Cardiac septum (tissue), 1 donor: Measurements from ENCODE around the gene VDAC1. TPM values are rescaled to one million over a fixed set of nuclear protein-coding genes. Genes with fewer than 3 reads are reported as not detected.
A peak's percentile ranks its signal among the peaks of the same experiment; 100 is the strongest.

ENCODE experiments used
- DNase-seq: peaks from one replicate; pipeline ENCODE4 v3.0.0-alpha.2; 2020; ENCODE audit warnings: low spot score
- intact Hi-C: fragments of 100-400 bp; cut with DNase I; formaldehyde crosslinking; loops from one replicate; pipeline ENCODE4 v1.14.0; 2022
- total RNA-seq: library from RNA; stranded (reverse); fragmentation: NEBNext Ultra II Directional; extraction: Animal tissue kit (Norgen Biotek cat#: 25700); gene quantifications from one replicate; pipeline ENCODE4 v1.2.1, GENCODE V29; 2021
- donor health status: DM: no; HTN: no; CAD: no.

VDAC1 gene
- total RNA-seq, 1 donor from 2014 or later = 429 TPM

DNA sequence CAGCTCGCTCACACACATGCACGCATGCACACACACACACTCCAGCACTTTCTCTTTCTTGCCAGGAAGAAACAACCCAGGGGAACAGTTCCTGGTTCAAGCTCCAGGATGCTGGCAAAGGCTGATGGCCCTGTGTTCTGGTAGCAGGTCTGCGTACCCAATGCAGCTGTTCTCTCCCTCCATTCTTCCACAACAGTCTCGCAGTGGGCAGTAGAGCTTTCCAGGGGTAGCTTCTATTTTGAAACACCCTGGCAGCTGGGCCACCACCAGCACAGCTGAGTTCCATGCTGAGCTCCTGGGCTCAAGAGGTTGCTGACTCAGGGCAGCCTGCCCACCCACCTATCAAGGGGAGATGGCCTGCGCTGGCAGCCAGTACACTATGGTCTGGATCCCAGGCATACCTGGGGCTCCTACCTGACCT lies 4.7 kb downstream of the VDAC1 start:
- DNase-seq = no peak
- intact Hi-C loops = loop anchor here (5.0 kb wide), 1 partner anchor 48 kb away; no protein-coding TSS in a partner anchor

DNA sequence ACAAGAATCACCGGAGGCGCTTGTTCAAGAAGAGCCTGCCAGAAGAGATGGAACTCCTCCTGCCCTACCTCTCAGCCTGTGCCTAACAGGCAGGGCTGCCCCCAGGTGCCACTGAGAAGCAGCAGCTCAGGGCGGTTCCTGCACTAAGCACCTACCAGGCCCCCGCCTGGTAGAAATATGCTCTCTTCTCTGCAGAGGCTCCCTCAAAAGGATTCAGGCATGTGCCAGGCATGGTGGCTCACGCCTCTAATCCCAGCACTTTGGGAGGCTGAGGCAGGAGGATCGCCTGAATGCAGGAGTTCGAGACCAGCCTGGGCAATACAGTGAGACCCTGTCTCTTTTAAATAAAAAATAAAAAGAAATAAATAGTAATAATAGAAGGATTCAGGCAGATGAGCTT lies 6.0 kb downstream of the VDAC1 start:
- no peak for DNase-seq
- intact Hi-C loops = no loop called here

DNA sequence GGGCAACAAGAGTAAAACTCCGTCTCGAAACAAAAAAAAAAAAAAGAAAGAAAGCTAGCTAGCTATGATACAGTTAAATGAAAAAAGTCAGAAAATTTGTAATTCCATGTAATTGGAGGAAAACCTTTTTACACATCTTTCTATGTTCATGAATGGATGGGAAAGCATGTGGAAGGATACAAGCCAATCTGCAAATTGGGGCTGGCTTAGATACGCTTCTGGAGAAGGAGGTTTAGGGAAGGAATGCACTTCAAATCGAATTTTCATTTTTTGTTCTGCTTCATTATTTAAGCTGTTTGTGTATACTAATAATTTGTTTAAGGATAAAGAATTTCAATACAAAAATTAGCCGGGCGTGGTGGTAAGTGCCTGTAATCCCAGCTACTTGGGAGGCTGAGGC lies 6.7 kb downstream of the VDAC1 start:
- intact Hi-C loops = no loop called here
- no peak for DNase-seq

DNA sequence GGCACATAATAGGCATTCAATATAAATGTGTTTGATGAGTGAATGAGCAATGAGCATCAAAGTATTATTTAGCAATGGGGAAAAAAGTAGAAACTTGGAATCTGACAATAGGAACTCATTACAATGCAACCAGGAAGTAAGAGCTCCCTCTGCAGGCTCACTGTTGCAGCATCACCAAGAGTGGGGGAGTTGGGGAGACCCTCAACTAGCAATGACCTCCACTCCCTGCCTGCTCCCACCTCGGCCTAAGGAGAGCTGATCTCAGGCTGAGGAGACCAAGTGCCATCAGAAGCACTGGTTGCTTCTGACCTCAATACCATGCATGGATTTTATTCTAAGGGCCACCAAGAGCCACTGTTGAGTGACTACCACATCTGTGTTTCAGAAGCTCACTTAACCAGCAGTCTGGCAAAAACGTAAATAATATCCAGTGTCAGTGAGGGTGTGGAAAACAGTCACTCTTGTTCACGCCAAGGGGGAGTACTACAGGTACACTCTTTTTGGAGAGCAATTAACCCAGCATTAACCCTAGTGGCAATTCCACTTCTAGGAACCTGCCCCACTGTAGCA lies 8.0 kb downstream of the VDAC1 start:
- intact Hi-C loops = no loop called here
- DNase-seq = no peak

DNA sequence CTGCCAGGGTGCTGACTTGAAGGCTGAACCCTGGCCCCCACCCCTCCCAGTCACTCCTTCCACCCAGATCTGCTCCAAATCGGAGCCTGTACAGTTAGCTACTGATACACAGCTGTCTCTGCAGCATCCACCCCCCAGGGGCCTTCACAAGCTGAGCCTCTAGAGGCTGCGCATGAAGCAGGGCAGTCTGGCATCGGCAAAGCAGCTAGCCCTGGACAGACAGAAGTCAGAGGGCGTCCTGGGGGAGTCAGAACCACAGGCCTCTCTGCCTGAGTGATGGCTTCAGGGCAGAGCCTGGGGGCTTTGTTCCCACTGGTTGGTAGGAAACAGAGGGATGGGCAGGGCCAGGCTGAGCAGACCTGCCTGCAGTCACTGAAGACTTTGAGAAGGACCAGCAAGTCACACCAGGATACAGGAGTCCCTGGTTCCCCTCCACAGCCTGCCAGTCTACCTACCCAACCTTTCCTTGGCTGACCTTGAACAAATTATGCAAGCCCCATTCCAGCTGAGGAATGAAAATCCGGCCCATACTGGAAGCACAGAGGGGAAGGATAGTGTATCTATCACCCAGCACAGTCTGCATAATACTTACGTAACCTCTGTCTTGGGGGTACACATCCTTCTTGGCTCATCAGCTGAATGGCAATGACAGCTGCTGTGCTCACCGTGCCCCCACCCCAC lies 8.8 kb downstream of the VDAC1 start:
- intact Hi-C loops = no loop called here
- no peak for DNase-seq

DNA sequence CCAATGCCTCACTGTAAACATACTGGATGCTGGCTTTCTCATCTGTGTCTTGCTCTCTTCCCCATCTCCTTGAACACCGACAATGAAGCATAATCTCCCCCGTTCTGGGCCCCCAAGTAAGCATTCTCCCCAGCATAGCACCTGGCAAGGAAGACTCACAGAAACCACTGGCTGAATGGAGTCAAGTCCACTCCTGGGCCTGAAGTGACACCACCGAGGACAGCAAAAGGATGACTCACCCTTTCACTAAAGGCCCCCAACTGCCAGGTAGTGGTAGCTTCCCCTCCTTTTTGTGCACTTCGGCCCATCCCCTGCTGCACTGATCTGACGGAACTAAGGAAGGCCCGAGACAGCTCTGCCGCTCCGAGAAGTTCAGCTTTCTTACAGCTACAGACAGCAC lies 9.4 kb downstream of the VDAC1 start:
- DNase-seq = no peak
- intact Hi-C loops = no loop called here

DNA sequence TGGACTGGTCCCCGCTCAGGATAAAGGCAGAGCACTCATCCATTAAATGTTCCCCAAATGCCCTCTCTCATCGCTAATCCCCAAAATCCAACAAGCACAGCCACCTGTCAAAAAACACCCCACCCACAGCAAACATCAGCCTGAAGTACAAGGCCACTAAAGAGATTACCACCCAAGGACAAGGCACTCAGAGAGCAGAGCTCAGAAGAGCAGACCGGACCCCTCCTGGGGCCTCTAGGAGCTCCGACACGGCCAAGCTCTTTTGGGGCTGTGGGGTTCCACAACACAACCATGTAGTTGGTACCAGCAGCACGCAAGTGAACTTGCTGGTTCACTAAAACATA lies 9.8 kb downstream of the VDAC1 start:
- intact Hi-C loops = no loop called here
- no peak for DNase-seq

DNA sequence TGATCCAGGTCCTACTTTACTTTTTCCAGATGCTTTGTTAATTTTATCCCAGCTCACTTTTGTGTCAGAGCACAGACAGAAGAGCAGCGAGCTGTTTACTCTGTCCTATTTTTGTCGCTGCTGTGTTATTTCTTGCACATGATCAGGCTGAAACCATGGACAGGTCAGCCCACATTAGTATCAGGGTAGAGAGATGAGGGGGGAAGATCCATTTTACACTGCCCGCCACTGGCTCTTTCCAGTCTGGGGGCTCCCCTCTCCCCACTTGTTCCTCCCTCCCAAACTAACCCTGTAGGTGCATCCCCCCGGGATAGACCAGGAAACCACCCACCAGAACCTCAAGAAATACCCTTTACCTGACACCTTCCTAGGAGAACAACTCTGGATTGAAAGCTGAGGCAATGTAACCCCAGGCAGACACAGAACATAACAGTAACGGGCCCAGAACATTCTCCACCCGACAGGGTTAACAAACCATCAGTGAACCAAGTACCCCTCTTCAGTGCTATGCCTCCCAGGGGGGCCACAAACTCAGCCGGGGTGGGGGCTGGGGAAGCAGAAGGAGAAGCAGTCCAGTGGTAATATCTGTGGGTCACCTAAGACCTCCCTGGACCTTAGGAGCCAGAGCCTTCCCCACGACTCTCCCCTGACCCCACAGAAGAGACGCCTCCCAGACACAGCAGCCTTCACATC lies 10.3 kb downstream of the VDAC1 start:
- intact Hi-C loops = no loop called here
- no peak for DNase-seq

DNA sequence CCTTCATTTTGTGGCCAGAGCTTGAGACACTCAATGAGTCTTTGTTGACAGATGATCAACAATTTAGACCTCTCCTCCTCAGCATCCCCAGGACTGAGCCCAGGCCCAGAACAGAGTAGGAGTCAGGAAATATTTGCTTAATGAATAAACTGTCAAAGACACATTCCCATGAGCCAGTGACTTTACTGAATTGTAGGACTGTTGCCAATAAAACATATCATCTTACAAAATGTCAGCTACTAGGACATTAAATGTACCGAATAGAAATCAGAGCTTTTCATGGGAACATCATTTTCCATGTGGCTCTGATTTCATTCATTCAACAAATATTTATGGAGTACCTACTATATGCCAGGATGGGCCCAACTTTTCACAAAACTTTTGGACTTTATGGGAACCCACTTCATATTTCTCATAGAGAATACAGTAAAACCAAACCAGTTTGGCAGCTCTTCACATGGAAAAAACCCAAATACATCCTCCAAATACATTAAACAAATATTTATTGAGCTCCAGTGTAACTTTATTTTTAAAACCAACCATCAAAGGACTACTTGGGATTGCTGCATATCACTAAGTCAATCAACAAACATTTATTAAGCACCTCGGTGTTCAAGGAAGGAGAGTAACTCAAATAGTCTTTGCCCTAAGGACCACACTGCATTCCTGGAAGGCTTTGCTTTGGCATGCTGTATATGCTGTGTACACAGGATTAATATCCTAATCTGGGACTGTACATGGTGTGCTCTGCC lies 11.4 kb downstream of the VDAC1 start:
- intact Hi-C loops = no loop called here
- no peak for DNase-seq

DNA sequence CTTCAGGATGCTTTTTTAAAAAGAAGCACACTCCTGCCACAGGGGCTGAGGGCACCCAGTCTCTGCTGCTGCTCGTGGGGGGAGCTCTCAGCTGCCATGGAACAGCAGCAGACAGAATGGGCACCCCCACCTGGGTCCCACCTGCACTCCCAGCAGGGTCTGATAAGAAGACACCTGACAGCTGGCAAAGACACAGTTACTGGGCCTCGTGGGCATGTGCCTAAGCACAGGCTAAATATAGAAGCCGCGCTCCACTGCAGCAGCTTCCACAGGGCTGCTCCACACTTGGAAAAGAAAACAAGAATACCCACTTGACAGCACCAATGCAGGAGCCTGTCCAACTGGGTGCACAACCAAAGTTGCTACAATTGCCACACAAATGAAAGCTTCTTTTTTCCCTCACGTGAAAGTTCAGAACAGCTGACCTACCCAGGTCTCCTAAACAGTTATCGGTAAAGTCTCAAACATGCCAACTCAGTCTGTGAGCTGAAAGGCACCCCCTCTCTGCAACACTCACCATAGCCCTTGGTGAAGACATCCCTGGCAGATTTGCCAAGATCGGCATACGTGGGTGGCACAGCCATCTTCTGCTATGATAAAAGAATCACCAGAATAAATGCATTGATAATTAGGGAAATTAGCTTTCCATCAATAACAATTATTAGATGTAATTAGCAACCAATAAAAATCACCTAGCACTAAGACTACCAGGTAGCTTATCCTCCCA lies 12.2 kb downstream of the VDAC1 start:
- peak; percentile 81 for DNase-seq
- intact Hi-C loops = no loop called here

DNA sequence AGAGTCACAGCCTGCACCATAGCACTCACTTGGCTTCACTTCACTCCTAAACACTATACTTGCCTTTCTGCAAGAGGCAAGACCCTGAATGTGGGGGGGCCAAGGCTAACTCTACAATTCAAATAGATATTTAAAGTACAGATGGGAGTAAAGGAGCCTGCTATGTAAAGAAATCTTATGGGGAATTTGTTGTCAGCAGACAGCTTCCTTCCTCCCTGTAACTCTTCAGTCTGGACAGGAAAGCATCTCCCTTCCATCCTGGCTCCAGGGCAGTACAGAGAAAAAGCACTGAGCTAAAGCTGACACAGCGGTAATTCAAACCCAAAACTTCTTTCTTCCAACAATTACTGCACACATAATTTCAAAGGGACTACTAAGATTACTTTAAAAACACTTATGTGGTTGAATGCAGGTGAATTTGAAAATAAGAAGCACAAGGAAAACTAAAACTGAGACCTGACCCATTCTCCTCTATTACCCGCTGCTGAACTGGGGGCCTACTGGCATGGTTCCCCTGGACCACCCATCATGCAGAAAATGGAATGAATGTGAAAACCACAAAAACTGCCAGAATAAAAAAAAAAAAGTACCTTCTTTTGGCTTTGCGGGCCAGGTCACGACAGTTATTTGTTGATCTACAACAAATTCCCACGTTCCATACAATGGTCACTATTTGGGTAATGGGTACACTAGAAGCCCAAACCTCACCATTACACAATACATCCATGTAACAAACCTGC lies 13.4 kb downstream of the VDAC1 start:
- intact Hi-C loops = no loop called here

DNA sequence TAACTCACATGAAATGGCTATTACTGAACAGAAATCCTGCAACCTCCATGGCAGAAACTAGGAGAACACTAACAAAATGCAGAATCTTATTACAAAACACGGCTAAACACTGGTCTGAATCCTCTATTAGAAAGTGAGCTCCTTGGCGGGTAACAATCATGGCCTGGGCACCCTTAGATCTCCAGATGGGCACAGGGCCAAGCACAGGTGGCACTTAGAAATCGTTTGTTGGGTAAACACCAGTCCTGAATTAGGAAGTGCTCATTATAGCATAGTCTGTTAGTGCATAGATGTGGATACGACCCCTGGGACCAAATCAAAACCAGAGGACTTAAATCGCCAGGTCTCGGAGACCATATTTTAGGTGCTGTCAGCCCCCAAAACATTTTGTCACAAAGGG lies 14.4 kb downstream of the VDAC1 start:
- no peak for DNase-seq
- intact Hi-C loops = no loop called here

More for the DNA sequence above, 13.4 kb downstream of the VDAC1 start:
- no peak for DNase-seq

DNA sequence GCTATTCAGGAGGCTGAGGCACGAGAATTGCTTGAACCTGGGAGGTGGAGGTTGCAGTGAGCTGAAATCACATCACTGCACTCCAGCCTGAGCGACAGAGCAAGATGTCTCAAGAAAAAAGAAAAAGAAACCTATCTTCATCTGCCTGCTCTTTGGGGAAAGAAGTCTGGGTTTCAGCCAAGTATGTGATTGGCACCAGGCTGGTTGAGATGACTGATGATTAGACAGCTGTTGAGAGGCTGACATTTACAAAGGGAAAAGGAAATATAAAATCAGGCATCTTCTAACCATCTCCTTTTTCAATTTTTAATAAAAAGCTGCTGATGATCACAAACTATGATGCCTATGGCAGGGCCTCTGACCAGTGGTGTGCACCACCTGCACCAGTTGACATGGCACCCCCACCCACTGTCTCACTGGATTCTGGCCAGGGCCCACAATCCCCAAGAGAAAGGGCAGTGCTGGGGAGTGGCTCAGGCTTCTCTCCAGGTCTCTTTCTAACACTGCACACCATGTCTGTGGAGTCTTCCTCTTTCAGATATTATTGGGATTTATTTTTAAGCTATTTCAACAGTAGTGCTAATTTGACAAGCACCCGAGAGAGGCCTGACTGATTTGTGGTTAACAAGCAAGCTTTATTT lies 19.1 kb downstream of the VDAC1 start:
- DNase-seq = no peak
- intact Hi-C loops = no loop called here

DNA sequence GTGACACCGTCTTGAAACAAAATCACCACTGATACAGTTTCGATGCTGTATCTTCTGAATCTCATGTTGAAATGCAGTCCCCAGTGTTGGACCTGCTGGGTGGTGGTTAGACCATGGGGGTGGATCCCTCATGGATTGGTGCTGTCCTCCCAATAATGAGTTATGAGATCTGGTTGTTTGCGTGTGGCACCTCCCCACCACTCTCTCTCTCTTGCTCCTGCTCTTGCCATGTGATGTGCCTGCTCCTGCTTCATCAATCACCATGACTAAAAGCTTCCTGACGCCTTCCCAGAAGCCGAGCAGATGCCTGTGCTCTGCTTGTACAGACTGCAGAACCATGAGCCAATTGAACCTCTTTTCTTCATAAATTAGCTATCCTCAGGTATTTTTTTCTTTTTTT lies 21.1 kb downstream of the VDAC1 start:
- DNase-seq = no peak
- intact Hi-C loops = no loop called here

DNA sequence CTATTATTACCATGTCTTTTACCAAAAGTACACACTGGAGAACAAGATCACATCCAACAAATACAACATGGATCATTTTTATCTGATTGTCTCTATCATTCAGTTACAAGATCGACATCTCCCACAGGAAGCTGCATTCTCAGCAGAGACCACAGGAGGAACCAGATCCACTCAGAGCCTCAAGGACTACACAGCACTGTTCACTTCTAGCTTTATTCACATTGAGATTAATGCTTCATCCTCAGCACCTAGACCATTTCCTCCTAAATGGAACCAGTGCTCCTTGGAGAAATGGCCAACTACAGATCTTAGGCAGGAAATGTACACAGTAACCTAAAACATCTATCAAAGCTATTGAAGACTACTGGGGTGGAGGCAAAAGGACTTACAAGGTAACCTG lies 23.1 kb downstream of the VDAC1 start:
- intact Hi-C loops = no loop called here
- no peak for DNase-seq

DNA sequence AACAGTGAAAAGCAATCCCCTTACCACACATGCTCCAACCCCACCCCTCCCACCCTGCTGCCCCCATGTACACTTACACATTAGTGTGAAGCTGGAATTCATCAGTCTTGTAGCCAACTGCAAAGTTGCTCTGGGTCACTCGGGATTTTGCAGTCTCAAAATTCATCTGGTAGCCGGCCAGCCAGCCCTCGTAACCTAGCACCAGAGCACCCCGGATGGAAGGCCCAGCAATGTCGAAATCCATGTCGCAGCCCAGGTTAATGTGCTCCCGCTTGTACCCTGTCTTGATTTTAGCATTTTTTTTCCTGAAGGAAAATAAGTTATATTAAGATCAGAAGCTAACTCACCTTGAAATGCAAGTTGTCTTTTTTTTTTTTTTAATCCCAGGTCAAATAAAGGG lies 24.1 kb downstream of the VDAC1 start:
- DNase-seq = no peak
- intact Hi-C loops = no loop called here

DNA sequence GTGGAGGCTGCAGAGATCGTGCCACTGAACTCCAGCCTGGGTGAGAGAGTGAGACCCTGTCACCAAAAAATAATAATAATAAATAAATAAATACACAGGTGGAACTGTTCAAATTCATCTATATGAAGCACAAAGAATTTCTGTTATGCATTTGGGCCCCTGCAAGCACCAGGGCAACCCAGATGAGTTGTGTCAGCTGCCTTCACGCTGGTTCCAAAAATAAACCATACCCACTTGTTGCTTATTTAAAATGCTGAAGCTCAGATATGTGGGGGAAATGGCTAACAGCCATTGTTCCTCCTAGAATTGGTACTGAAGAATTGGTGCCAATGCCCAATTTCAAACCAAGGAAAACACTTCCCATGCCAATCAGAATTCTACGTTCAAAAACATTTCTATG lies 25.8 kb downstream of the VDAC1 start:
- intact Hi-C loops = no loop called here
- DNase-seq = no peak

DNA sequence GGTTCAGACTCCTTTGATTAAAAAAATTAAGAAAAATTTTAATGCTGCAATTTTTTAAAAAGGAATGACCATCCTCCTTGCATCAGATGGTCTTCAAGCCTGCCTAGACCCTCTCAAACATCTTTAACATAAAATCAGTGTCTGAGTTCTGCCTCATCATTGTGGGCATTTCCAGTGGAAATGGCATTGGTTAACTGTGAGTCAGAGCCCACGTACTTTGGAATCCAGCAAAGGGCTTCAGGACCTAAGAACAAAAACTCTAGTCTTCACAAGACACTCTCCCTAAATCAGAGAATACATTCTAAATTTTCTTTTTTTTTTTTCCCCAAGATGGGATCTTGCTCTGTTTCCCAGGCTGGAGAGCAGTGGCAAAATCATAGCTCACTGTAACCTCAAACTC lies 26.9 kb downstream of the VDAC1 start:
- intact Hi-C loops = no loop called here
- DNase-seq = no peak
